H9 (cell line): Measurements from ENCODE around the gene GABBR2. TPM values are rescaled to one million over a fixed set of nuclear protein-coding genes. Genes with fewer than 3 reads are reported as not detected.

Source experiments
- DNase-seq: peaks from one replicate; pipeline ENCODE4 v3.0.0-alpha.2; 2017
- H2AFZ ChIP-seq: one replicate; pipeline ENCODE4 v1.6.1; 2013; ENCODE audit warnings: mild to moderate bottlenecking, low read length, control low read depth, moderate library complexity
- H2AK5ac ChIP-seq: 2 replicates; pipeline ENCODE4 v1.6.1; 2013; ENCODE audit warnings: low read length, control low read depth, mixed read lengths; ENCODE audit not compliant: insufficient read length
- H2BK120ac ChIP-seq: one replicate; pipeline ENCODE4 v1.6.1; 2013; ENCODE audit warnings: low read depth, mild to moderate bottlenecking, low read length, control low read depth, inconsistent platforms; ENCODE audit not compliant: poor library complexity, severe bottlenecking
- H2BK12ac ChIP-seq: 2 replicates; pipeline ENCODE4 v1.6.1; 2013; ENCODE audit warnings: low read length, control low read depth, mixed read lengths, low read depth; ENCODE audit not compliant: insufficient read length
- H2BK15ac ChIP-seq: 2 replicates; pipeline ENCODE4 v1.6.1; 2013; ENCODE audit warnings: low read depth, low read length, control low read depth
- H2BK20ac ChIP-seq: one replicate; pipeline ENCODE4 v1.6.1; 2013; ENCODE audit warnings: low read depth, mild to moderate bottlenecking, low read length, control low read depth, inconsistent platforms; ENCODE audit not compliant: poor library complexity, severe bottlenecking
- H2BK5ac ChIP-seq: 2 replicates; pipeline ENCODE4 v1.6.1; 2013; ENCODE audit warnings: low read length, control low read depth, mixed read lengths; ENCODE audit not compliant: insufficient read length
- H3K14ac ChIP-seq: 2 replicates; pipeline ENCODE4 v1.6.1; 2013; ENCODE audit warnings: low read length, control low read depth; ENCODE audit not compliant: insufficient read depth
- H3K18ac ChIP-seq: 2 replicates; pipeline ENCODE4 v1.6.1; 2013; ENCODE audit warnings: low read depth, mild to moderate bottlenecking, mixed read lengths, low read length, control low read depth; ENCODE audit not compliant: insufficient read length
- H3K23ac ChIP-seq: 2 replicates; pipeline ENCODE4 v1.6.1; 2013; ENCODE audit warnings: low read length, control low read depth, mixed read lengths, low read depth; ENCODE audit not compliant: insufficient read length
- H3K23me2 ChIP-seq: 2 replicates; pipeline ENCODE4 v1.6.1; 2013; ENCODE audit warnings: low read depth, mild to moderate bottlenecking, mixed read lengths, low read length, control low read depth; ENCODE audit not compliant: insufficient read length, poor library complexity, severe bottlenecking
- H3K27ac ChIP-seq: 2 replicates; pipeline ENCODE4 v1.5.1; 2013; ENCODE audit warnings: low read length, control low read depth, mixed read lengths, low read depth; ENCODE audit not compliant: insufficient read length
- H3K27me3 ChIP-seq: 2 replicates; pipeline ENCODE4 v1.6.1; 2013; ENCODE audit warnings: low read length, control low read depth, inconsistent platforms; ENCODE audit not compliant: insufficient read depth
- H3K4ac ChIP-seq: 2 replicates; pipeline ENCODE4 v1.6.1; 2013; ENCODE audit warnings: low read depth, mild to moderate bottlenecking, control low read depth, inconsistent platforms, low read length, moderate library complexity
- H3K4me1 ChIP-seq: 2 replicates; pipeline ENCODE4 v1.6.1; 2013; ENCODE audit warnings: low read length, control low read depth, inconsistent platforms; ENCODE audit not compliant: insufficient read depth
- H3K4me2 ChIP-seq: 2 replicates; pipeline ENCODE4 v1.6.1; 2013; ENCODE audit warnings: low read length, control low read depth, mixed read lengths; ENCODE audit not compliant: insufficient read length, insufficient read depth
- H3K56ac ChIP-seq: 2 replicates; pipeline ENCODE4 v1.6.1; 2013; ENCODE audit warnings: low read depth, mild to moderate bottlenecking, mixed read lengths, low read length, control low read depth; ENCODE audit not compliant: insufficient read length
- H3K79me1 ChIP-seq: 2 replicates; pipeline ENCODE4 v1.6.1; 2013; ENCODE audit warnings: low read depth, mild to moderate bottlenecking, moderate library complexity, low read length, control low read depth, inconsistent platforms; ENCODE audit not compliant: insufficient read depth, poor library complexity, severe bottlenecking
- H3K79me2 ChIP-seq: 2 replicates; pipeline ENCODE4 v1.6.1; 2013; ENCODE audit warnings: low read length, control low read depth, inconsistent platforms; ENCODE audit not compliant: insufficient read depth
- H3K9ac ChIP-seq: 2 replicates; pipeline ENCODE4 v1.6.1; 2013; ENCODE audit warnings: low read length, control low read depth, mixed read lengths; ENCODE audit not compliant: insufficient read length; ENCODE audit errors: extremely low read depth
- H3K9me3 ChIP-seq: one replicate; pipeline ENCODE4 v1.6.1; 2013; ENCODE audit warnings: low read depth, low read length, inconsistent platforms; ENCODE audit not compliant: control insufficient read depth
- H3T11ph ChIP-seq: one replicate; pipeline ENCODE4 v1.6.1; 2013; ENCODE audit warnings: mild to moderate bottlenecking, low read length, control low read depth, inconsistent platforms
- H4K20me1 ChIP-seq: one replicate; pipeline ENCODE4 v1.6.1; 2013; ENCODE audit not compliant: control insufficient read depth, insufficient read length, insufficient read depth
- H4K5ac ChIP-seq: 2 replicates; pipeline ENCODE4 v1.6.1; 2013; ENCODE audit warnings: low read depth, mild to moderate bottlenecking, mixed read lengths, low read length, control low read depth; ENCODE audit not compliant: insufficient read length
- H4K8ac ChIP-seq: replicated peaks from 2 replicates; pipeline ENCODE4 v1.6.1; 2013; ENCODE audit warnings: low read length, control low read depth, mixed read lengths, low read depth; ENCODE audit not compliant: insufficient read length
- H4K91ac ChIP-seq: 2 replicates; pipeline ENCODE4 v1.6.1; 2013; ENCODE audit warnings: low read depth, mild to moderate bottlenecking, moderate library complexity, mixed read lengths, low read length, control low read depth; ENCODE audit not compliant: insufficient read length
- H3K27ac Mint-ChIP-seq, 3 experiments: 2 replicates in 2 of 3; 3 replicates in 1 of 3; pipeline ENCODE4 v1.8.0; 2020 to 2021; ENCODE audit warnings: mixed read lengths in 3 of 3, mild to moderate bottlenecking in 1 of 3, moderate library complexity in 1 of 3
- H3K27me3 Mint-ChIP-seq: 2 replicates; pipeline ENCODE4 v1.8.0; 2021; ENCODE audit warnings: low read depth, mild to moderate bottlenecking, moderate library complexity, mixed read lengths
- H3K36me3 Mint-ChIP-seq, 3 experiments: 2 replicates in 2 of 3; 3 replicates in 1 of 3; pipeline ENCODE4 v1.8.0; 2020 to 2021; ENCODE audit warnings: low read depth in 3 of 3, mixed read lengths in 3 of 3; ENCODE audit not compliant: insufficient read depth in 1 of 3
- H3K4me1 Mint-ChIP-seq, 2 experiments: 2 replicates each; pipeline ENCODE4 v1.8.0; 2020; ENCODE audit warnings: mixed read lengths in 2 of 2
- H3K4me3 Mint-ChIP-seq, 2 experiments: 2 replicates in 1 of 2; 3 replicates in 1 of 2; pipeline ENCODE4 v1.8.0; 2020 to 2021; ENCODE audit warnings: mild to moderate bottlenecking in 2 of 2, mixed read lengths in 2 of 2, moderate library complexity in 1 of 2
- H3K9me3 Mint-ChIP-seq, 2 experiments: 2 replicates in 1 of 2; 3 replicates in 1 of 2; pipeline ENCODE4 v1.8.0; 2020; ENCODE audit warnings: mild to moderate bottlenecking in 2 of 2, mixed read lengths in 2 of 2, moderate library complexity in 1 of 2
- CTCF ChIP-seq: fragments of 200-600 bp; sonication (generic); conservative IDR thresholded peaks from 3 replicates; pipeline ENCODE4 v1.8.0; 2021; ENCODE audit warnings: antibody characterized with exemption, mild to moderate bottlenecking
- WGBS: extraction: QIAGEN DNeasy Blood & Tissue Kit; methylation state at CpG from one replicate; pipeline ENCODE4 v1.1.7; 2013; ENCODE audit warnings: missing lambda C conversion rate, low lambda C conversion rate, mixed read lengths; ENCODE audit not compliant: insufficient read length; ENCODE audit errors: extremely low coverage; 5-methylcytosine and 5-hydroxymethylcytosine counted together
- total RNA-seq: library from RNA; stranded (reverse); gene quantifications from 2 replicates; pipeline ENCODE4 v1.2.1, GENCODE V29; 2021

GABBR2 gene
- total RNA-seq, 1 experiment from 2014 or later = 0.66 TPM

DNA sequence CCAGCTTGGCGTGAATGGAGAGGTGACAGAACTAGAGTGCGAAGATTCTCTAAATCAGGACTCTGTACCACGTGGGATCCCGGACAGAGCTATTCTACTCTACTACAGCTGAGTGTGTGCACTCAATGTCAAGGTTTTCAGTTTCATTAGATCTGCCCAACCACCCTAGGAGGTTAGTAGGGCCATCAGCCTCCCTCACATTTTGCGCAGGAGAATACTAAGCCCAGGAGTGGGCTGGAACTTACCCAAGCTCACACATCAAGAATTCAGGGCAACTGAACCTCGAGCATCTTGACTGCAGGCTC lies 385.0 kb downstream of the GABBR2 start:
- Histone ChIP-seq H3K23ac (no peak overlapping the region), H3K4me1 (no peaks in the 10 kb centered on the region), H4K20me1 (no peaks in the 10 kb centered on the region), H3T11ph (no peak overlapping the region), H3K23me2 (no peaks in the 10 kb centered on the region), H3K56ac (no peak overlapping the region), H3K4ac (no peak overlapping the region), H3K79me2 (no peaks in the 10 kb centered on the region), H2BK20ac (no peak overlapping the region), H4K8ac (no peak overlapping the region), H3K27ac (no peak overlapping the region), H2AK5ac (no peak overlapping the region), H2BK120ac (no peak overlapping the region), H4K91ac (no peak overlapping the region), H2BK12ac (no peak overlapping the region), H3K4me2 (no peak overlapping the region), H3K79me1 (no peaks in the 10 kb centered on the region), H3K9me3 (no peaks in the 10 kb centered on the region), H2BK5ac (no peak overlapping the region), H3K27me3 (no peaks in the 10 kb centered on the region), H4K5ac (no peak overlapping the region), H2BK15ac (no peak overlapping the region), H3K9ac (no peak overlapping the region), H3K18ac (no peak overlapping the region), H2AFZ (no peak overlapping the region), H3K14ac (peak overlapping the region; percentile 3; the same call in 1 of the 2 replicates)
- no peak overlapping the region for H3K4me3 Mint-ChIP-seq
- H3K9me3 Mint-ChIP-seq = no peaks in the 10 kb centered on the region
- DNase-seq = no peak
- WGBS = no CpG with 5 or more reads among the region's 6 CpGs
- peaks cover 9% of the 10 kb centered on the region for H3K27me3 Mint-ChIP-seq
- peak overlapping the region in 1 of 3 experiments; percentile 52; a peak in 1 of 7 replicates for H3K27ac Mint-ChIP-seq
- no peaks in the 10 kb centered on the region for H3K36me3 Mint-ChIP-seq
- H3K4me1 Mint-ChIP-seq = no peaks in the 10 kb centered on the region
- no peak for TF ChIP-seq CTCF
